ENCODE data around the gene UBAP2L.
"Not testable (repeated sequence)": the region's sequence is repeated elsewhere in the genome, so short reads cannot be mapped to it uniquely, and the experiment has no call there.

UBAP2L gene

GRCh38 chr1:154198756-154199562, 21.8 kb upstream of the UBAP2L start:
- FAIRE-seq (peak; percentile 70), DNase-seq (ENCODE audit: extremely low spot score, insufficient read length, low read depth) (no peak)

GRCh38 chr1:154199563-154199879, 21.2 kb upstream of the UBAP2L start:
- DNase-seq (ENCODE audit: extremely low spot score, insufficient read length, low read depth) = no peak
- no peak for FAIRE-seq

DNA sequence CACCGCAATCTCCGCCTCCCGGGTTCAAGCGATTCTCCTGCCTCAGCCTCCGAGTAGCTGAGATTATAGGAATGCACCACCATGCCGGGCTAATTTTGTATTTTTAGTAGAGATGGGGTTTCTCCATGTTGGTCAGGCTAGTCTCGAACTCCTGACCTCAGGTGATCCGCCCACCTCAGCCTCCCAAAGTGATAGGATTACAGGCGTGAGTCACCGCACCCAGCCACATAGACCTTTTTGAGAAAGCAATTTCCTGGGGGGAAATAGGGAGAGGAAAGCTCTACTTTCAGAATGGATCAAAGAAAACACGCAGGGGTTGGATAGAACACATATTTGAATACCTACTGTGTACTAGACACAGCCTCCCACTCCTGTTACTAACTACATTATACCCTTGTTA, 15.0 kb upstream of the UBAP2L start:
- DNase-seq (ENCODE audit: extremely low spot score, insufficient read length, low read depth) = not testable (repeated sequence)

GRCh38 chr1:154206196-154206595, 14.6 kb upstream of the UBAP2L start, which contains the start of gene CFAP141:
Gene CFAP141 (minus strand): TSS chr1:154206333. CDS start chr1:154206307, 26 bp downstream.
- FAIRE-seq (no peak), DNase-seq (ENCODE audit: extremely low spot score, insufficient read length, low read depth) (no peak)

More for the DNA sequence above, 15.0 kb upstream of the UBAP2L start:
- not testable (repeated sequence) for FAIRE-seq

DNA sequence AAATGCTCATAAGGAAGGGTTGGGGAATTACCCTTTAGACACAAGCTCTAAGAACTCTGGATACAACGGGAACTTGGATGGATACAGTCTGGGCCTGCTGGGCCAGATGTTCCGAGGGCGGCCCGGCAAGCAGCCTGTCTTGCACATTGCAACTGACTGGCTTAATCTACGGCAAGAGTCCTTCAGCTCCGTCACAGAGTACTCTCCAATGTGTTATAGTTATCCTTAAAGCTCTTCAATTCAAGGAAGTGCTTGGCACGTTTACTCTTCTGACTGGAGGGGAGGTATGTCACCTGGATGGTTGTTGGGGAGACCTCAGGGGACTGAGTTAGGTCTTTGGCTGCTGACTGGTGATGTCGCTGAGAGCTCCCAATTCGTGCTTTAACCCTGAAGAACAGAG, 13.5 kb upstream of the UBAP2L start:
- no peak for DNase-seq (ENCODE audit: extremely low spot score, insufficient read length, low read depth)
- no peak for FAIRE-seq

DNA sequence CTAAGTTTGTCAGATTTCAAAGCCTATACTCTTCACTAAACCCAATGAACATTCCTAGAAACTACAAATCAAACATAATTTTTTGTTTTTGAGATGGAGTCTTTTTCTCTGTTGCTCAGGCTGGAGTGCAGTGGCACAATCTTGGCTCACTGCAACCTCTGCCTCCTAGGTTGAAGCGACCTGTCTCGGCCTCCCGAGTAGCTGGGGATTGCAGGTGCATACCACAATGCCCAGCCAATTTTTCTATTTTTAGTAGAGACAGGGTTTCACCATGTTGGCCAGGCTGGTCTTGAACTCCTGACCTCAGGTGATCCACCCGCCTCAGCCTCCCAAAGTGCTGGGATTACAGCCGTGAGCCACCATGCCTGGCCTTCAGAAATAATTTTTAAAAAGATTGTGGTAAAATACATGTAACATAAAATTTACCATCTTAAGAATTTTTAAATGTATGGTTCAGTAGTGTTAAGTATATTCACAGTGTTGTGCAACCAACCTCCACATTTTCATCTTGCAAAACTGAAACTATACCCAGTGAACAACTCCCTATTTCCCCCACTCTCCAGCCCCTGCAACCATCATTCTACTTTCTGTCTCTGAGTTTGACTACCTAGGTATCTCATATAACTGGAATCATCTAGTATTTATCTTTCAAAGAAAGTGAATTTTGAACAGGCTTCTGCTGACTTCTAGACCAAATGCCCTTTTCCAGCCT, 11.9 kb upstream of the UBAP2L start:
- no peak for FAIRE-seq
- DNase-seq (ENCODE audit: extremely low spot score, insufficient read length, low read depth) = no peak

- DNase-seq (ENCODE audit: extremely low spot score, insufficient read length, low read depth) (no peak), FAIRE-seq (no peak)
Observed at GRCh38 chr1:154212083-154212482, 8.7 kb upstream of the UBAP2L start.

GRCh38 chr1:154213274-154213673, 7.5 kb upstream of the UBAP2L start:
- FAIRE-seq (no peak), DNase-seq (ENCODE audit: extremely low spot score, insufficient read length, low read depth) (no peak)

DNA sequence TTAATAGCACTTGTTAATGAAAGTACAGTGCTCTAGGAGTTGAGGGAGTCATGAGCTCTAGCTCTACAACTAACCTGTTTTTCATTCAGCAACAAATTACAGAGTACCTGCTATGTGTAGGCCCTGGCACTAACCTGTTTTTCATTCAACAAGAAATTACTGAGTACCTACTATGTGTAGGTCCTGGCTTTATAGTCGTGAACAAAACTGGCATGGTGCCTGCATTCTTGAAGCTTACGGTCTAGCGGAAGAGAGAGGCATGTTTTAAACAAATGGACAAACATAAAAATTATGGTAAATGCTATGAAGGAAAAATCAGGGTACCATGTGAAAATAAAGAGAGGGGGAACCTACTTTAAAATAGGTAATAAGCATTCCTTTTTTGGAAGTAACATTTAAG, 2.2 kb upstream of the UBAP2L start:
- FAIRE-seq = no peak
- DNase-seq (ENCODE audit: extremely low spot score, insufficient read length, low read depth) = no peak

- FAIRE-seq (no peak), DNase-seq (ENCODE audit: extremely low spot score, insufficient read length, low read depth) (no peak)
Observed at GRCh38 chr1:154219541-154219940, 1.2 kb upstream of the UBAP2L start.

DNA sequence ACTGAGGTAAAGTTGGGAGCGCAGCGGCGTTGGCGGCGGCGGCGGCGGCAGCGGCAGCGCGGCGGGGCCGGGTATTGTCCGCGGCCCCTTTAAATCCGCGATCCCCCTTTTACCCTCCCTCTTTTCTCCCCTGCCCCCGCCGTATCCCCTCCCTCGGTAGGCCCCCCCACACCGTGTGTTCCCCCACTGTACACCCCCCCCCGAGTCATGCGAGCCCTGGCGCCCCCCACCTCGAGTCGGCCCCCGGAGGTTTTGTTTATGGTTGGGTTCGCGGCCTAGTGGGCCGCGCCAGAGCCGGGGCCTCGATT, 169 bp downstream of the UBAP2L start:
- FAIRE-seq (no peak), DNase-seq (ENCODE audit: extremely low spot score, insufficient read length, low read depth) (no peak)

GRCh38 chr1:154221278-154222001, 685 bp downstream of the UBAP2L start:
- DNase-seq (ENCODE audit: extremely low spot score, insufficient read length, low read depth) (peak; percentile 18), FAIRE-seq (no peak)

- DNase-seq (ENCODE audit: extremely low spot score, insufficient read length, low read depth) (no peak), FAIRE-seq (no peak)
Observed at GRCh38 chr1:154222518-154222917, 1.8 kb downstream of the UBAP2L start.

GRCh38 chr1:154222918-154223317, 2.2 kb downstream of the UBAP2L start:
- FAIRE-seq (no peak), DNase-seq (ENCODE audit: extremely low spot score, insufficient read length, low read depth) (no peak)

GRCh38 chr1:154223621-154224020, 2.9 kb downstream of the UBAP2L start:
- DNase-seq (ENCODE audit: extremely low spot score, insufficient read length, low read depth) = no peak
- no peak for FAIRE-seq

DNA sequence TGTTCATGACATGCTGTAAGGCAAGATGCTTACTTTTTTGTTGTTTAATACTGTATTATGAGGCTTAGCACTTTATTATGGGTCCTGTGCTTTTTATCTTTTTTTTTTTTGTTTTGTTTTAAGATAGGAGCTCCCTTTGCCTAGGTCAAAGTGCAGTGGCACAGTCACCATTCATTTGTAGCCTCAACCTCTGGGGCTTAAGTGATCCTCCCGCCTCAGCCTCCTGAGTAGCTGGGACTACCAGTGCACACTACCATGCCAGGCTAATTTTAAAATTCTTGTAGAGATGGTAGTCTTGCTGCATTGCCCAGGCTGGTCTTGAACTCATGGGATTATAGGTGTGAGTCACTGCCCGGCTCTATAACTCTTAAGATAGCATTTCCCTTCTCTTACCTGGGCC, 4.6 kb downstream of the UBAP2L start:
- no peak for FAIRE-seq
- DNase-seq (ENCODE audit: extremely low spot score, insufficient read length, low read depth) = no peak

DNA sequence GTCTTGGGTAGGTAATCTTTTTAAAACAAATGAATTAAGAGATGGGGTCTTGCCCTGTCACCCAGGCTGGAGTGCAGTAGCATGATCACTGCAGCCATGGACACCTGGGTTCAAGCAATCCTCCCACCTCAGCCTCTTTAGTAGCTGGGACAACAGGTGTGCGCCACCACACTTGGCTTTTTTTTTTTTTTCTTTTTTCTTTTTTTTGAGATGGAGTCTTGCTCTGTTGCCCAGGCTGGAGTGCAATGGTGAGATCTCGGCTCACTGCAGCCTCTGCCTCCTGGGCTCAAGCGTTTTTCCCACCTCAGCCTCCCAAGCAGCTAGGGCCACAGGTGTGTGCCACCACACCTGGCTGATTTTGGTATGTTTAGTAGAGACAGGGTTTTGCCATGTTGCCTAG, 10.4 kb downstream of the UBAP2L start:
- FAIRE-seq; DNase-seq (ENCODE audit: extremely low spot score, insufficient read length, low read depth): not testable (repeated sequence)

- not testable (repeated sequence) for DNase-seq (ENCODE audit: extremely low spot score, insufficient read length, low read depth); FAIRE-seq
Observed at GRCh38 chr1:154233127-154233526, 12.4 kb downstream of the UBAP2L start.

DNA sequence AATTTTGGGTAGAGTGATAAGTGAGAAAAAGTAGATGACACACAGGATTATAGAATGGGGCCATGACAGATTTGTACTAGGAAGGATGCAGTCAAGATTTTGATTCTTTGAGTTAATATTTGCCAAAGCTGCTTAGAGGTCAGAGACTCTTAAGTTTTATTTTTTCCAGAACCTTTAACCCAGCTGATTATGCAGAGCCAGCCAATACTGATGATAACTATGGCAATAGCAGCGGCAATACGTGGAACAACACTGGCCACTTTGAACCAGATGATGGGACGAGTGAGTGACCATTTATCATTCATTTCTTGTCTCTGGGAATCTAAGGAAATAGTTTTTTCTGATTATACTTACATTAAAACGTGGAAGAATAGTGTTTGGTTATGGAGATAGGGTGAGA, 16.1 kb downstream of the UBAP2L start:
- FAIRE-seq = no peak
- no peak for DNase-seq (ENCODE audit: extremely low spot score, insufficient read length, low read depth)

DNA sequence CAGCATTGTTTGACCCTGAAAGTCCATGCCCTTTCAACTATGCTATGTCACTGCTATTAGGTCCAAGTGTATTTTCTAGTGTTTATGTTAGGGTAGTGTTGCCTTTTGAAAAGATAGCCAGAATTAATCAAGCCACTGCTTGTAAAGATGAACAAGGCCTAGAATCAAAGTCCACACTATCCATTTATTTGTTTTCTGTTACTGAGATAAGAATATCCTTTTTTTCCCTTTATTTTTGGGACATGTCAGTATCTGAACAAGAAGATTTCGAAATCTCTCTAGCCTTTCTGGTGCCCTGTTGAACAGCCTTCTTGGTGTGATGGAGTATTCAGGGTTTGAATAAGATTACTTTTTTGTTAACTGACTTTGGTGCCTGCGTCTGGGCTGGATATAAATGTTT, 16.7 kb downstream of the UBAP2L start:
- DNase-seq (ENCODE audit: extremely low spot score, insufficient read length, low read depth) (no peak), FAIRE-seq (no peak)

DNA sequence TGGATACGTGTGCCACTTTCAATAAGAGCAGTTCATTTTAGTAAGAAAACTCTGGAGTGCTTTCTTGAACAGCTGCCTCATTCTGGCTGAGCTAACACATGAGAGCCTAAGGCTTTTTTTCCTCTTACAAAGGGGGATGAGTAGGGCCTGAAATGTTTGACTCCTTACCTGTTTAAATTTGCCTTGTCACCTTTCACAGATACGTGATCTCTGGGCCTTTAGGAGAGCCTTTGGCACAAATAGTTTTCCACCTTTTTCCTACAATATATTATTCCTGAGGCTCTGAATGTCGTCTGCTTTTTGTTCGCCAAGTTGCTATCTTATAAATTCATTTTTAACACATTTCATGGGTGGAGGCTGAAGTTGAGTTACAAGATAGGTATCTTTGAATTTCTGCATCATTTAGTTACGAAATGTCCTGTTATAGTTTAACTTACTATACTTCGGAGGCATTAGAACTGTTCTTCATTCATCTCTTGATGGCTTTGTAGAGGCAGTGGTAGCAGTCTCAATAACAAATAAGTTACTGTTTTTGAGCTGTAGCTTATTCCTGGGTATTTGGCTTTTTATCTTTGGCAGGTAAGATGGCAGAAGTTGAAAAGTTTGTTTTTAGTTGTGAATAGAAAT, 17.2 kb downstream of the UBAP2L start:
- FAIRE-seq (no peak), DNase-seq (ENCODE audit: extremely low spot score, insufficient read length, low read depth) (no peak)
